Activated CD4-positive, alpha-beta T cell treated with anti-CD3 and anti-CD28 coated beads for 4 hours (primary cell): ENCODE data around the gene DDX47.

ENCODE experiments used
- DNase-seq, 2 donors: peaks; one replicate each; pipeline ENCODE4 v3.0.0-alpha.2; 2020

Gene DDX47

GRCh38 chr12:12813120-12814101, at the start of gene DDX47:
TSS of gene DDX47 (plus strand) at chr12:12813346. CDS start at chr12:12813368, 22 bp downstream.
- peak; percentile 94 to 98 for DNase-seq

DNA sequence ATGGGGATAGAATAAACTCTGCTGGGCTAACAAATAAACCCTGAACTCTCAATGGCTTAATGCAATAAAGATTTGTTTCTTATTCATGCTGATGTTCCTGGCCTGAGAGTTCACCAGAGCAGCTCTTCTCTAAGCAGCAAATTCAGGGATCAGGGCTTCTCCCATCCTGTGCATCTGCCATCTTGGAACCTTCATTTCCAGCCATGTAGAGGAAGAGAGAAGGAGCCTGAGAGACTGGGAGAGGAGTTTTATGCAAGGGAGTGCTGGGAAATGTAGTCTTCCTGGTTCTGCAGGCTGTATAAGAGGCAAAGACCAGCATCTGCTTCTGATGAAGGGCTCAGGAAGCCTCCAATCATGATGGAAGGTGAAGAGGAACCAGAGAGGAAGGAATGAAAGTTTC, 48.3 kb upstream of the DDX47 start:
- no peak for DNase-seq

DNA sequence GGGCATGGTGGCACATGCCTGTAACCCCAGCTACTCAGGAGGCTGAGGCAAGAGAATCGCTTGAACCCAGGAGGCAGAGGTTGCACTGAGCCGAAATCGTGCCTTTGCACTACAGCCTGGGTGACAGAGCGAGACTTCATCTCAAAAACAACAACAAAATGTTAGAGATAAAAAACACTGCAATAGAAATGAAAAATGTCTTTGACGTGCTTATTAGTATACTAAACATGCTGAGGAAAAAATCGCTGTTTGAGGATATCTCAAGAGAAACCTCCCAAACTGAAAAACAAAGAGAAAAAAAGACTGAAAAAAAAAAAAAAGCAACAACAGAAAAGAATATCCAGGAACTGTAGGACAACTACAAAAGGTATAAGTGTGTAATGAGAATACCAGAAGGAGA, 42.9 kb upstream of the DDX47 start:
- DNase-seq: no peak

DNA sequence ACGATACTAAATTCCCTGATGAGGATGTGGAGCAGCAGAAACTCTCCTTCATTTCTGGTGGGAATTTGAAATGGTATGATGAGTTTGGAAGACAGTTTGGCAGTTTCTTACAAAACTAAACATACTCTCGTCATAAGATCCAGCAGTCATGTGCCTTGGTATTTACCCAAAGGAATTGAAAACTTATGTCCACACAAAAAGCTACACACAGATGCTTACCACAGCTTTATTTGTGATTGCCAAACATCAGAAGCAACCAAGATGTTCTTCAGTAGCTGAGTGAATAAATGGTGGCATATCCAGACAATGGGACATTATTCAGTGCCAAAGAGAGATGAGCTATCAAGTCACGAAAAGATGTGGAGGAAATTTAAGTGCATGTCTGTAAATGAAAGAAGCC, 38.4 kb upstream of the DDX47 start:
- no peak for DNase-seq

GRCh38 chr12:12776261-12776660, 36.9 kb upstream of the DDX47 start:
- DNase-seq: no peak

GRCh38 chr12:12777092-12777491, 36.1 kb upstream of the DDX47 start:
- no peak for DNase-seq

GRCh38 chr12:12779007-12779406, 34.1 kb upstream of the DDX47 start:
- no peak for DNase-seq

DNA sequence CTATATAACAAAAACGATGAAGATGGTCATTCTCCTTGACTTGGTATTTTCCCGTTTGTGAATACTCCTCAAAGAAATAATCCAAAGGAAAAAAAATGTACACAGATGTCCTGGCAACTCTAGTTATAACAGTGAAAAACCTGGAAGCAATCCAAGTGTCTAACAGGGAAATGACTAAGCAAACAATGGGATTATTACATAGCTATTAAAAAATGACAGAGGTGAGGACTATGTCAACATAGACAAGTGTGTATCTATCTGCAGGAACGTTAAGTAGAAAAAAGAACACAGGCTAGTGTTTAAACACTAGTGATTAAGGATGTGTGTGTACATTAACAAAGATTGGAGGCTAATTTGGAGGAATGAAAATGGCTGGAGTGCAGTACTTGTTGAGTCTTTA, 33.6 kb upstream of the DDX47 start:
- no peak for DNase-seq

DNA sequence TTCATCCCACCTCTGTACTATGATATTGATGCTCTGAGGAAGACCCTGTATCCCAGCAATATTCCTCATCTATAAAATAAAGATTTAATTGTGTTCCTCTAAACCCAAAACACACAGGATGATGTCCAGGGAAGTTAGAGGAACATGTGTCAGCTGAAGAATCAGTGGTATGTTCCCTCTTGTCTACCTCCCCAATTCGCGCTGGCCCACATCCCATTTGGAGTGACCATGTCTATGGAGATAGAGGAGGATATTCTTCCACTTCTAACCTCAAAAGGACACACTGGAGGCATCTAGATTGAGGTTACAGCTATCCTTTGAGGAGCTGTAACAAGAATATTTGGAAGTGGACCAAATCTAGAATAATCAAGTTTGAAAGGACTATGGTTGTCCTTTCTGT, 29.0 kb upstream of the DDX47 start:
- no peak for DNase-seq

DNA sequence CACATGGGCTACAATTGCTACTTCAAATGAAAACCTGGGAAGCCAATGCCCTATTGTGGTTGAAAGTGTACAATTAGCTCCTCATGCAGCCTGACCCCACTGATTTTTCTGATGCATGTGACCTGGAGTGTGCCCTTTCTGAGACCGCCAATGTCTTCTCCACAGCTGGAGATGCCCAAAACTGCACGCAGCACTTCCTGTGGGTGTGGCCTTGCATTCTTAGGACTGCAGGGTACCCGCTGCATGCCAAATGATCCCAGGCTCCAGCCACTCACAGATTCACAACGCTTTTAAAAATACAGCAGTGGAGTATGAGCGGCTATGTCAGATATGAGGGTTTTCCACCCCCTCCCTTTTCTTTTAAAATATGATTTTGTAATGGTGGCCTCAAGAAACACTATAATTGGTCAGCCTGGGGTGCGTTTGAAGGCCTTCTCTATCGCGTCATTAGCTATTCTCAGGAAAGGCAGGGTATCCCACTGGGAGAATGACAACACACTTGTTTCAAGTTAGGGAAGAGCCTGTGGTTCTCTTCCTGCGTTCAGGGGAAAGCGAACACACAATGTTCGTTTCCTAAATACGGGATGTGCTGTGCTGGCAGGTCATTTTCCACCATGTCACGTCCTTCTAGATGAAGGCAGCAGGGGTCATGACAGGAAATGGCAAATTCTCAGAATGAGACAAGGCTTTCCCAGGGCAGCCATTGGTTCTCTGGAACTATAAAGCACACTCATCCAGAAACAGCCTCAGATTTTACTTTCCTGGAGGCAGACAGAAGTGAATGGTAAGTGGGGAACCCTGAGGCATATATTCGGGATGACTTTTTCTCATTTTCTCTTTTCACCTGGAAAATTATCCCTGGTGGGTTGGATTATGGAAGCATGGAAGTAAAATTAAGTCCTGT, 28.0 kb upstream of the DDX47 start, which contains the start of gene APOLD1:
APOLD1 (plus strand) TSS at position 749 of the 904 bp plus-strand sequence; CDS start at position 782, 33 bp downstream.
- DNase-seq: no peak

GRCh38 chr12:12786351-12786705, 26.8 kb upstream of the DDX47 start:
- no peak for DNase-seq

- peak; percentile 63 to 77 for DNase-seq
Observed at GRCh38 chr12:12786706-12787601, 26.2 kb upstream of the DDX47 start.

DNA sequence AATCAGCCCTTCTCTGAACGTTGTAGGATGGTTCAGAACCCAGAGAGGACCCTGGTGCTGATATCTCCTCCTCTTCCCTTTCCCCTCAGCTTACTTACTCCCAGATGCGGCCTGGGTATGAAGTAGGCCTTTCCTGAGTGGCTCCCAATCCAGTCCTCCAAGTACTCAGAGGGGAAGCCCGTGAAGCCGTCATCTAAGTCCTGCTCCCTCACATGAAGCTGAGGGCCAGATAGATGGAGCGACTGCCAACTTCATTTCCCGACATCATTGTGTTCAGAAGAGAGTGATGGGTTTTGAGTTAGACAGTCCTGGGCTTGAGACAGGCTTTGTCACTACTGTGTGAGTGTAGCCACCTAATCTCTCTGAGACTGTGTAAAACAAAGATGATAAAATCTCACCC, 25.0 kb upstream of the DDX47 start:
- DNase-seq: no peak

DNA sequence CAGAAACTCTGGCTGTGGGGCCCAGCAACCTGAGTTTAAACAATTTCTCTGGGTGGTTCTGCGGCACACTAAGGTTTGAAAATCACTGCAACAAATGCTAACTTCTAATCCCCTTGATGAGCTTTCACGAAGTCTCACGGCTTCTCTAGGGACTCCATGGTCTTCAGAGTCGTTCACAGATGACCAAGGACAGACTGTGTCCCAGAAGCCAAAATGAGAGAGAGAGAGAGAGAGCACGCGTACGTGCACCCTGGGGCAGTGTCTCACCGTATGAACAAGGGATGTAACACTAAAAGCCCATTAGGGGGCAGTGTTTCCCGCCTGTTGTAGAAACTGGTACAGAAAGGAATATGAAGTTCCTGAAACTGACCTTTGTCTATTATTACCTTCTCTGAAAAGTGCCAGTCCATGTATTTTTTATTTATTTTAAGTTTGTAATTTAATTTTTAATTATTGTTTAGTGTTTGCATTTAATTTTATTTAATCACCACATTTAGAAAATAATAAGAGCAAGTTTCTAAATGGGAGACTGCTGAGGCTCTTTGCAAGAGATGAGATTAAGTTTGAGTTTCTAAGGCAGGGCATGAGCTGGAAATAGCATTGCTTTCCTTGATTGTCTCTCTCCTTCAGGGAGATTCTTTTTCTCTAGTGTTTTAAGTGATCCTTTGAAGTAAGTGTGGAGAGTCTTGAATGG, 24.3 kb upstream of the DDX47 start:
- DNase-seq: peak; percentile 62 to 65

DNA sequence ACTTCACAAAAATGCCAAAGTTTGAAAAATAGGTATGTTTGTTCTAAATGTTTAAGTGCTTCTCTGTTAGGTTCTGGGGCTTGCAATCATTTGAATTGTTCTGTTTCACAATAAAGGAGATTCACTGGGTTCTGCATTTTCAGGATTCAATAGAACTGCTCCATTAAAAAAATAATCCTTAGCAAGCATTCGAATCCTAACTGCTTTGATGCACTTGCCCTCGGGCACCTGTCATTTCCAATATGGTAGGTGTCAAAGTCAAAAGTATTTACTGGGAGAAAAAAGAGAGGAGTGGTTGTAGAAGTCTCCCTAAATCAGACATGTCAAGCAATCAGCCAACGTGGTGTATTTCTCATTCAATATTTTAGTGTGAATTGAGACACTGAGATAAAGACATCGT, 22.2 kb upstream of the DDX47 start:
- no peak for DNase-seq

- no peak for DNase-seq
Observed at GRCh38 chr12:12791756-12792369, 21.3 kb upstream of the DDX47 start.

GRCh38 chr12:12792421-12792820, 20.7 kb upstream of the DDX47 start:
- no peak for DNase-seq

GRCh38 chr12:12794686-12795085, 18.5 kb upstream of the DDX47 start:
- no peak for DNase-seq

DNA sequence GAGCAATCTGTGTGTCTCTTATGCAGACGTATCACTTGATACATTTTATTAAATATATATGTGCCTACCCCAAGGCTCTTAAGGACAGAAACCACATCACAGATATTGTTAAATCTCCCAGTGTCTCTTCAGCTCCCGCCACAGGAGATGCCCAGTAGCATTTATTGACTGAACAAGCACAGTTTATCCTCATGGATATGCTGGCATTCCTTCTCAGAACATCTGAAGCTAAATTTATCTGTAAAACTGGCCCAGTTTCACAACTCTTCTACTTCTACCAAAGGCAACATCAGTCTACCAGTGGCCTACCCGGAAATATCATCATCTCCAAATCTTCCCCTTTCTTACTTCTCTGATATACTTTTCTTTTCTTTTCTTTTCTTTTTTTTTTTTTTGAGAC, 17.0 kb upstream of the DDX47 start:
- no peak for DNase-seq

DNA sequence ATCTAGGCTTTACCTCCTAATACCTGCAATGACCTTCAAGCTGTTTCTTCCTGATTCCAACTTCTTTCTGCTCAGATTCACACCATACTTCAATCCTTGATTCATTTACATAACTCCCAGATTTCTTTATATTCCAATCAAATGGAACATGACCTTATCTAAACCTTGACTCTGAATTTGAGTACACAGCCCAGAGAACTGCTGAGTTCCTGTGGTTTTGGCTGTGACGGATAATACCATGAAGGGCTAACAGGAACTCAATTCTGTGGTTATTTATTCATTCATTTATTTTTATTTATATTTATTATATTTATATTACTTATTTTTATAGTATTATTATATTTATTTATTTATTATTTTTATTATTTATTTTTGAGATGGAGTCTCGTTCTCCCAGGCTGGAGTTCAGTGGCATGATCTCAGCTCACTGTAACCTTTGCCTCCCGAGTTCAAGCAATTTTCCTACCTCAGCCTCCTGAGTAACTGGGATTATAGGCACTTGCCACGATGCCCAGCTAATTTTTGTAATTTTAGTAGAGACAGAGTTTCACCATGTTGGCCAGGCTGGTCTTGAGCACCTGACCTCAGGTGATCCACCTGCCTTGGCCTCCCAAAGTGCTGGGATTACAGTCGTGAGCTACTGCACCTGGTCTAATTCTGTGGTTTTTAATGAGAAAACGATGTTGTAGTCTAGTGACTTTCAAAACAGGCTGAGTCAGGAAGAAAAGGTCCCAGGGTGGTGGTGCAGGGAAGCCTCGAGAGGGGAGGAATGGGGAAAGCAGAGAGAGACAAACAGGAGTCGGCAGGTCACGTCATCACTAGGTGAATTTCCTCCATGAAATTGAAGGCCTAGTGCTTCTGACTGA, 16.0 kb upstream of the DDX47 start:
- DNase-seq: no peak

DNA sequence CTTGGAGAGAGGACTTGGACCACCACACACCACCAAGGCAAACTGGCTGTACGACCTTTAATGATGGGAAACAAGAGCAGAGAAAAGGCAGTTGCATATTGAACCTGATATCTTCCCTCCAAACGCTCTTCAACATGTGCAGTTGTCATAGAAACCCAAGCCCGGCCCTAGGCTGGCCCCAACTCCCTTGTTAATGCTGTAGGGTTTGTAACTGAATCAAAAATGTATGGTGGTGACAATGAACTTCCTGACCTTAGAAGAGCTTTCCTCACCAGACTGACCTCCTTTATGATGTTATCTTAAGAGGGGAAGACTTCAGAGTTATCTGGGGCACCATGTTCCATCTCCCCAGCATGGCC, 15.4 kb upstream of the DDX47 start:
- DNase-seq: no peak
